ENCODE results near the gene BBOX1. TPM values are rescaled to one million over a fixed set of nuclear protein-coding genes. Genes with fewer than 3 reads are reported as not detected.
"Not testable (repeated sequence)": the region's sequence is repeated elsewhere in the genome, so short reads cannot be mapped to it uniquely, and the experiment has no call there.

The BBOX1 gene
- total RNA-seq, 6 donors from 2014 or later, result 0.51 to 0.79 TPM; not detected in 4

GRCh38 chr11:27122001-27122400 lies 81.4 kb downstream of the BBOX1 start:
- 64 to 76% methylated on average over 4 of the region's 4 CpGs for WGBS, 2 donors
- H3K4me1 ChIP-seq, result no peaks in the 10 kb centered on the region
- DNase-seq, result no peak
- no peak for ATAC-seq (ENCODE audit: low FRiP score in 2 of 2)
- H3K27me3 ChIP-seq, result no peaks in the 10 kb centered on the region
- TF ChIP-seq CTCF (IDR thresholded peaks at IDR 0.05) (no peak), POLR2A (IDR thresholded peaks at IDR 0.05) (no peak), POLR2AphosphoS5 (IDR thresholded peaks at IDR 0.05) (no peak), EP300 (IDR thresholded peaks at IDR 0.05) (no peak)
- no peaks in the 10 kb centered on the region for H3K9me3 ChIP-seq
- no peak overlapping the region for H3K27ac ChIP-seq
- no peaks in the 10 kb centered on the region for H3K36me3 ChIP-seq
- no peak overlapping the region for H3K4me3 ChIP-seq

GRCh38 chr11:27124514-27125264 lies 84.1 kb downstream of the BBOX1 start:
- Histone ChIP-seq H3K27me3 (no peaks in the 10 kb centered on the region), H3K4me1 (no peaks in the 10 kb centered on the region), H3K9me3 (no peaks in the 10 kb centered on the region), H3K36me3 (no peaks in the 10 kb centered on the region), H3K4me3 (no peak overlapping the region), H3K27ac (no peak overlapping the region)
- DNase-seq (peak in 1 of 2 donors; percentile 1), ATAC-seq (ENCODE audit: low FRiP score in 2 of 2) (no peak)
- TF ChIP-seq CTCF (IDR thresholded peaks at IDR 0.05), result no peak
- 84 to 95% methylated on average over 7 of the region's 7 CpGs for WGBS, 2 donors

- ATAC-seq (ENCODE audit: low FRiP score in 2 of 2), result no peak
- Histone ChIP-seq H3K36me3 (no peaks in the 10 kb centered on the region), H3K27ac (no peak overlapping the region), H3K4me3 (no peak overlapping the region), H3K27me3 (no peaks in the 10 kb centered on the region), H3K9me3 (no peaks in the 10 kb centered on the region), H3K4me1 (no peaks in the 10 kb centered on the region)
- no peak for DNase-seq
- no peak for TF ChIP-seq POLR2AphosphoS5 (IDR thresholded peaks at IDR 0.05)
- no peak for TF ChIP-seq CTCF (IDR thresholded peaks at IDR 0.05)
- TF ChIP-seq POLR2A (IDR thresholded peaks at IDR 0.05), result no peak
- no peak for TF ChIP-seq EP300 (IDR thresholded peaks at IDR 0.05)
These were observed 89.1 kb downstream of the BBOX1 start for GRCh38 chr11:27129686-27130085.

DNA sequence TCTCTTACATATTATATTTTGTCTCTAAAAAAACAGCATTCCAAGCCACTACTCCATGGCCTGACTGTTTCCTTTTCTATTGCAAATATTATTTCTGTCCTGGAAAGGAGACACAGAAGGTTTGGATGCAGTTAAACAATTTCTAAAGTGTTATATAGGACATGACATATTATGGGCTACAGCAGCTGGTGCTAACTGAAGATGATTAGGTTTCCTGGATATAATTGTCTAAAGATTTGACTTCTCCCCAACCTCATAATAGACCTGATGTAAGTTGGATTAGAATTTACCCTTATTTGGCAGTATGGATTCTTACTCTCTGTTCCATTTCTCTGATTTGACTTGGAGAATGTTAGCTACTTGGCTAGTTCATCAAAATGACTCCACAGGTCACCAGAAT lies 90.2 kb downstream of the BBOX1 start:
- no peak overlapping the region for H3K27ac ChIP-seq
- H3K9me3 ChIP-seq, result peaks cover 0 to 2% (median under 1%) of the 10 kb centered on the region in 4 donors
- no peak for DNase-seq
- H3K4me3 ChIP-seq, result no peak overlapping the region
- TF ChIP-seq POLR2A (IDR thresholded peaks at IDR 0.05) (no peak), CTCF (IDR thresholded peaks at IDR 0.05) (no peak), POLR2AphosphoS5 (IDR thresholded peaks at IDR 0.05) (no peak), EP300 (IDR thresholded peaks at IDR 0.05) (no peak)
- no peaks in the 10 kb centered on the region for H3K36me3 ChIP-seq
- no peaks in the 10 kb centered on the region for H3K27me3 ChIP-seq
- ATAC-seq (ENCODE audit: low FRiP score in 2 of 2), result no peak
- H3K4me1 ChIP-seq, result no peaks in the 10 kb centered on the region

- WGBS, 2 donors, result 81 to 93% methylated on average over 8 of the region's 8 CpGs
- not testable (repeated sequence) for DNase-seq; H3K4me1 ChIP-seq; H3K4me3 ChIP-seq; H3K27me3 ChIP-seq; H3K36me3 ChIP-seq; ATAC-seq (ENCODE audit: low FRiP score in 2 of 2); H3K27ac ChIP-seq; H3K9me3 ChIP-seq
These were observed 95.3 kb downstream of the BBOX1 start for GRCh38 chr11:27135924-27136329.

Data from upper lobe of left lung (tissue), 6 donors.